ENCODE measurements around the gene PRKCH.

- TF ChIP-seq EZH2 (IDR thresholded peaks at IDR 0.05; ENCODE audit: borderline replicate concordance) (no peak), CTCF (IDR thresholded peaks at IDR 0.05; ENCODE audit: poor library complexity) (no peak)
Measured at GRCh38 chr14:61466905-61467280, 145.5 kb downstream of the PRKCH start.

All from hepatocyte (in vitro differentiated cells).